ENCODE measurements around the gene DCANP1. TPM values are rescaled to one million over a fixed set of nuclear protein-coding genes. Genes with fewer than 3 reads are reported as not detected.

DCANP1 gene
- total and polyA plus RNA-seq, 9 of the 15 experiments (the other 6 are each of a cell fraction or from before 2014, with no cell fraction given), result not detected

DNA sequence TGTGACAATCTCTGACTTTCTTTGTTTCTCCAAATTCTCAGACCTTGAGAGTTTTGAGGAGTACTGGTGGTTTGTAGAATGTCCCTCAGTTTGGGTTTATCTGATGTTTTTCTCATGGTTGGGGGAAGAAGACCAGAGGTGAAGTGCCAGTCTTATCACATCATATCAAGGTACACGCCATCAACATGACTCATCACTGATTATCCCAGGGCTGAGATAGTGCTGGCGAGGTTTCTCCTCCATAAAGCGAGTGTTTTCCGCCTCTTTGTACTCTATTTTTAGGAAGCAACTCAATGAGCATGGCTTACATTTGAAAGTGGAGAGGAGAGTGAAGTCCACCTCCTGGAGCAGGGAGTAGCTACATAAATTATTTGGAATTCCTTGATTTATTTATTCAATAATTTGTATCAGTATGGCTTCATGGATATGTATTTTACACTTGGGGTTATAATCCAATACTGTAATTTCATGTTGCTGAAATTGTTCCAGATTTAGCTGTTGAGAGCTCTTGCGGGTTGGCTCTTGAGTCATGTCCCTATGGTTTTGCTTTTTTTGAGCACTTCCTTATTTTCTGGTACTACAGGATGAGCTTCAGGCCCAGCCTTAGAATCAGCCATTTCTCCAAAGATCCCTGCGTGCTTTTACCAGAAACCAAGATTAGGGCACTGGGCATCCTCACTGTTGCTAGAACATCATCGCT is 23.9 kb downstream of the DCANP1 start:
- Histone ChIP-seq H3K9me1 (ENCODE audit: control insufficient read depth, insufficient read depth, low read length) (no peaks in the 10 kb centered on the region), H3K4me1 (replicated peaks in 1 of 2; ENCODE audit: control insufficient read depth in 2 of 2, insufficient read depth in 2 of 2, low read length in 2 of 2) (peaks cover 0 to 11% of the 10 kb centered on the region in 2 experiments; a peak in 3 of 5 replicates), H3K79me2 (ENCODE audit: control insufficient read depth, insufficient read depth, low read length) (no peaks in the 10 kb centered on the region), H3K27ac (ENCODE audit: extremely low read depth, low read depth, low read length) (no peak overlapping the region), H2AFZ (ENCODE audit: low read depth, low read length) (peak overlapping the region; percentile 60; the same call in 1 of the 2 replicates), H3K4me3 (no peak overlapping the region), H3K27me3 (ENCODE audit: control insufficient read depth in 2 of 2, insufficient read depth in 2 of 2, low read length in 2 of 2) (no peaks in the 10 kb centered on the region), H3K9me3 (replicated peaks; ENCODE audit: control insufficient read depth, insufficient read depth, low read depth, low read length) (peaks cover 2% of the 10 kb centered on the region; the same call in 1 of the 2 replicates), H3K4me2 (ENCODE audit: insufficient read depth, low read length) (peak overlapping the region; percentile 49; the same call in 1 of the 2 replicates), H4K20me1 (replicated peaks; ENCODE audit: control insufficient read depth, insufficient read depth, low read length) (no peaks in the 10 kb centered on the region), H3K9ac (ENCODE audit: insufficient read depth in 1 of 2, low read depth in 2 of 2, low read length in 2 of 2) (no peak overlapping the region), H3K36me3 (ENCODE audit: control insufficient read depth, insufficient read depth, low read length) (no peaks in the 10 kb centered on the region)
- no TSS peak for BruUV-seq (replicated peaks)
- DNase-seq (ENCODE audit: extremely low read depth in 1 of 4, low spot score in 3 of 4) (peak in 1 of 4 experiments; percentile 35), FAIRE-seq (peak; percentile 26), ATAC-seq (no peak)
- intact Hi-C loops (cut with micrococcal nuclease), result loop anchor here (10.0 kb wide), 1 partner anchor 218 kb away; no protein-coding TSS in a partner anchor
- ChIA-PET POLR2A (interaction anchor here (1.1 kb wide), 1 partner anchor 10 kb away, joined by 6 read pairs; no protein-coding TSS in a partner anchor), CTCF (ENCODE audit: low intra/inter-chr PET ratio) (no interaction called here)
- WGBS (ENCODE audit: insufficient coverage, low coverage, missing lambda C conversion rate), result 20% methylated on average over 7 of the region's 7 CpGs
- in situ Hi-C loops (cut with MboI), result no loop called here
- TF ChIP-seq ZNF785 (CRISPR knock-in tag; IDR thresholded peaks at IDR 0.05) (no peak), RCOR1 (IDR thresholded peaks at IDR 0.05; ENCODE audit: borderline replicate concordance in 1 of 2, low read depth in 2 of 2, low read length in 2 of 2) (0 out of 4 replicates have a peak, but pooled peaks of 1 of the 2 experiments have one; percentile 12), ZFP36 (IDR thresholded peaks at IDR 0.05; ENCODE audit: low read depth, low read length, partially characterized antibody) (no peak), PHTF2 (CRISPR knock-in tag; IDR thresholded peaks at IDR 0.05) (no peak), SMARCA4 (IDR thresholded peaks at IDR 0.05) (peak; percentile 72; the same call in 1 of the 2 replicates), ZNF431 (CRISPR knock-in tag; IDR thresholded peaks at IDR 0.05) (no peak), DMBX1 (CRISPR knock-in tag; IDR thresholded peaks at IDR 0.05; ENCODE audit: borderline replicate concordance) (no peak), ZNF699 (CRISPR knock-in tag; IDR thresholded peaks at IDR 0.05; ENCODE audit: insufficient replicate concordance) (no peak), HDGF (IDR thresholded peaks at IDR 0.05) (no peak), EGR1 (conservative IDR thresholded peaks at IDR 0.05) (no peak), ZNF79 (CRISPR knock-in tag; IDR thresholded peaks at IDR 0.05; ENCODE audit: low read depth) (no peak), ARID1B (IDR thresholded peaks at IDR 0.05) (peak; percentile 68), DACH1 (IDR thresholded peaks at IDR 0.05; ENCODE audit: partially characterized antibody) (no peak), GABPA (tag; conservative IDR thresholded peaks at IDR 0.05; ENCODE audit: low read depth) (no peak), FOXK1 (CRISPR knock-in tag; IDR thresholded peaks at IDR 0.05; ENCODE audit: borderline replicate concordance) (no peak)
- TF ChIP-seq, protein P1, sequence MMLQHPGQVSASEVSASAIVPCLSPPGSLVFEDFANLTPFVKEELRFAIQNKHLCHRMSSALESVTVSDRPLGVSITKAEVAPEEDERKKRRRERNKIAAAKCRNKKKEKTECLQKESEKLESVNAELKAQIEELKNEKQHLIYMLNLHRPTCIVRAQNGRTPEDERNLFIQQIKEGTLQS (IDR thresholded peaks at IDR 0.05), result peak; percentile 82
- TF ChIP-seq, protein P1 (CRISPR knock-in tag; conservative IDR thresholded peaks at IDR 0.05), result no peak
- TF ChIP-seq, protein P2, sequence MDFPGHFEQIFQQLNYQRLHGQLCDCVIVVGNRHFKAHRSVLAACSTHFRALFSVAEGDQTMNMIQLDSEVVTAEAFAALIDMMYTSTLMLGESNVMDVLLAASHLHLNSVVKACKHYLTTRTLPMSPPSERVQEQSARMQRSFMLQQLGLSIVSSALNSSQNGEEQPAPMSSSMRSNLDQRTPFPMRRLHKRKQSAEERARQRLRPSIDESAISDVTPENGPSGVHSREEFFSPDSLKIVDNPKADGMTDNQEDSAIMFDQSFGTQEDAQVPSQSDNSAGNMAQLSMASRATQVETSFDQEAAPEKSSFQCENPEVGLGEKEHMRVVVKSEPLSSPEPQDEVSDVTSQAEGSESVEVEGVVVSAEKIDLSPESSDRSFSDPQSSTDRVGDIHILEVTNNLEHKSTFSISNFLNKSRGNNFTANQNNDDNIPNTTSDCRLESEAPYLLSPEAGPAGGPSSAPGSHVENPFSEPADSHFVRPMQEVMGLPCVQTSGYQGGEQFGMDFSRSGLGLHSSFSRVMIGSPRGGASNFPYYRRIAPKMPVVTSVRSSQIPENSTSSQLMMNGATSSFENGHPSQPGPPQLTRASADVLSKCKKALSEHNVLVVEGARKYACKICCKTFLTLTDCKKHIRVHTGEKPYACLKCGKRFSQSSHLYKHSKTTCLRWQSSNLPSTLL (IDR thresholded peaks at IDR 0.05), result no peak
- TF ChIP-seq, protein P3, sequence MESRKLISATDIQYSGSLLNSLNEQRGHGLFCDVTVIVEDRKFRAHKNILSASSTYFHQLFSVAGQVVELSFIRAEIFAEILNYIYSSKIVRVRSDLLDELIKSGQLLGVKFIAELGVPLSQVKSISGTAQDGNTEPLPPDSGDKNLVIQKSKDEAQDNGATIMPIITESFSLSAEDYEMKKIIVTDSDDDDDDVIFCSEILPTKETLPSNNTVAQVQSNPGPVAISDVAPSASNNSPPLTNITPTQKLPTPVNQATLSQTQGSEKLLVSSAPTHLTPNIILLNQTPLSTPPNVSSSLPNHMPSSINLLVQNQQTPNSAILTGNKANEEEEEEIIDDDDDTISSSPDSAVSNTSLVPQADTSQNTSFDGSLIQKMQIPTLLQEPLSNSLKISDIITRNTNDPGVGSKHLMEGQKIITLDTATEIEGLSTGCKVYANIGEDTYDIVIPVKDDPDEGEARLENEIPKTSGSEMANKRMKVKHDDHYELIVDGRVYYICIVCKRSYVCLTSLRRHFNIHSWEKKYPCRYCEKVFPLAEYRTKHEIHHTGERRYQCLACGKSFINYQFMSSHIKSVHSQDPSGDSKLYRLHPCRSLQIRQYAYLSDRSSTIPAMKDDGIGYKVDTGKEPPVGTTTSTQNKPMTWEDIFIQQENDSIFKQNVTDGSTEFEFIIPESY (CRISPR knock-in tag; IDR thresholded peaks at IDR 0.05), result no peak
